HG03378 (cell line): ENCODE results near the gene C11orf24.

Experiments used
- ATAC-seq: cut with Tn5 transposase; IDR thresholded peaks from one replicate; pipeline ENCODE4 v1.9.1; 2021; ENCODE audit warnings: mild to moderate bottlenecking, moderate library complexity; ENCODE audit not compliant: unreplicated experiment

Gene C11orf24

GRCh38 chr11:68273026-68273738, 1.4 kb upstream of the C11orf24 start:
- ATAC-seq, result no peak

GRCh38 chr11:68271023-68271780, 571 bp downstream of the C11orf24 start:
- ATAC-seq, result peak; percentile 30

GRCh38 chr11:68270196-68271022, 1.4 kb downstream of the C11orf24 start:
- ATAC-seq, result no peak

DNA sequence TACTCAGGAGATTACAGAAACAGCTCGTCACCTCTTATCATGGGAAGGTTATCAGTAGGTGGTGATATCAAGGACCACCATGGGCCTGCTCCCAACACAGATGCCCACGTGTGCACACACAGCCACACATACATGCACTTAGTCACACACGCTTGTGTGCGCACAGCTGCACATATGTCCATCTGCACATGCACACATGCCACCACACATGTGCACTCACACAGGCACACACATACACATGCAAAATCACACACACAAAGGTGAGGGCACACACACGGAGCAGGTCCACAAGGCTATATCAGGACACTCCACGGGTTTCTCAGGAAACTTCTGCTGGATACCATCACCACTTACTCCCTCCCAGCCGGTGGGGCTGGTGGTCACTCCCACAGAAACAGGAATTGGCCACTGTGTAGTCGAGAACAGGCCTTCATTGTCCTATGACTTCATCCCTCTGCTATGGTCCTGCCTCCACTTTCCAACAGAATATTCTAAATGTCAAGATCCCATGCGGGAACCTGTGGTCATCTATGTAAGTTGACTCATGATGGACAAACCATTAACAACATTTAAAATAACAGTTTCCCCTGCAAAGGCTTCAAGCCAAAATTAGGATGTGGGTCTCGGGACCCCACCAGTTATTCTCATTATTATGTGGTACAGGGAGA, 2.2 kb downstream of the C11orf24 start:
- no peak for ATAC-seq

GRCh38 chr11:68267881-68268240, 3.9 kb downstream of the C11orf24 start:
- no peak for ATAC-seq

DNA sequence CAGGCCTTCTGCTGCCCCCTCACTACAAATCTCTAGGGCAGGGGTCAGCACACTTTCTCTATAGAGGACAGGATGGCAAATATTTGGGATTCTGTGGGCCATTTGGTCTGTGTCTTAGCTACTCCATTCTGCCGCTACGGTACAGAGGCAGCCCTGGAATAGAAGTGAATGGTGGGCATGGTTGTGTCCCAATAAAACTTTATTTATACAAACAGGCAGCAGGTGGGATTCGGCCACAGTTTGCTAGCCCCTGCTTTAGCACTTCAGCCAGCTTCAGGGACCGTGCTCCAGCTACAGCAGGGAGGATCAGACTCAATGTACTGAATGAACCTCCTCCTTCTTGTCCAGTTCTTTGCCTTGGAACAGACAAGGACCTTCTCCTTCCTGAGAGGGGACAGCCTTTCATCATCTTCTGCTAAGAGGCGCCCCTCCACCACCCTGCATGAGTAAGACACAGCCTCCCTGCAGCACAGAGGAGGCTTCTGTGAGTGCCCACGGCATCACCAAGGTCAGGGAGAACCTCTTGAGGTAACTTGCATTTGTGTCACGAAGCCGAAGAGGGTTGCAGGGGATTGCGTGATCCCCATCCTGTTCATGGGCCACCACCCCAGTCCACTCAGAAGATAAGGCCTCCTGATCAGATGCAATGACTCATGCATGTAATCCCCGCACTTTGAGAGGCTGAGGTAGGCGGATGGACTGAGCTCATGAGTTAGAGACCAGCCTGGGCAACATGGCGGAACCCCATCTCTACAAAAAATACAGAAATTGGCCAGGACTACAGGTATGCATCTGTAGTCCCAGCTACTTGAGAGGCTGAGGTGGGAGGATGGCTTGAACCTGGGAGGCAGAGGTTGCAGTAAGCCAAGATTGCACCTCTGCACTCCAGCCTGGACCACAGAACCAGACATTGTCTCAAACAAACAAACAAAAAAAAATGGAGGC, 4.6 kb downstream of the C11orf24 start:
- ATAC-seq, result no peak

GRCh38 chr11:68266121-68266891, 5.5 kb downstream of the C11orf24 start:
- no peak for ATAC-seq

- no peak for ATAC-seq
These were observed 6.8 kb downstream of the C11orf24 start for GRCh38 chr11:68264741-68265540.

DNA sequence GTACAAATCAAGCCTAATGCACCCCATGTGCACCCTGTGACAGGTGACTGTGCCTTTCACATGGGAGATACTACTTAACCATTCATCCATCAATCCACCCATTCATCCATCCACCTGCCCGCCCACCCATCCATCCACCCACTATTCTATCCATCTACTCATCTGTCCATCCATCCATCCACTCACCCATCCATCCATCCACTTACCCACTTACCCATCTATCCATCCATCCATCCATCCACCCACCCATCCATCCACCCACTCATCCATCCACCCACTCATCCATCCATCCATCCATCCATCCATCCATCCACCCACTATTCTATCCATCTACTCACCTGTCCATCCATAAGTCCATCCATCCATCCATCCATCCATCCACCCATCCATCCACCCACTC, 7.5 kb downstream of the C11orf24 start:
- no peak for ATAC-seq

- ATAC-seq, result no peak
These were observed 8.2 kb downstream of the C11orf24 start for GRCh38 chr11:68263444-68264035.

- no peak for ATAC-seq
These were observed 9.3 kb downstream of the C11orf24 start for GRCh38 chr11:68262544-68262827.

- ATAC-seq, result no peak
These were observed 9.8 kb downstream of the C11orf24 start for GRCh38 chr11:68261749-68262543.

DNA sequence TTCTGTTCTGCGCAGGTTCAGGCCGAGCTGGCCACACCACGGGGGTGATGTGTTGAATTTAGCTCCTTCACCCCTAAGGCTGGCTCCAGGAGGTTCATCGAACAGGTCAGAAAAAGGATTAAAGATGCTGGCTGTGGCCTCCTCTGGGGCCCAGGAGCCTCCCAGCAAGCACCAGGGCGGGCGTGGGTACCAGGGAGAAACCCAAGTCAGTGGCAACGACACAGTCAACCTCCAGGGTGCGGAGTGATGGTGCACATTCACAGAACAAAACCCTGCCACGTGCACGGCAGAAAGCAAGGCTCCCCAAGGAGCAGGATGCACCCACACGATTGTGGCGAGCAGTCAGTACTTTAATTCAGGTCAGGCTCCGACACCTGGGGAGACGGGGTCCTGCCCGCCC, 10.8 kb downstream of the C11orf24 start:
- no peak for ATAC-seq

GRCh38 chr11:68260484-68260883, 11.3 kb downstream of the C11orf24 start:
- ATAC-seq, result no peak

- no peak for ATAC-seq
These were observed 12.4 kb downstream of the C11orf24 start for GRCh38 chr11:68259122-68259959.

DNA sequence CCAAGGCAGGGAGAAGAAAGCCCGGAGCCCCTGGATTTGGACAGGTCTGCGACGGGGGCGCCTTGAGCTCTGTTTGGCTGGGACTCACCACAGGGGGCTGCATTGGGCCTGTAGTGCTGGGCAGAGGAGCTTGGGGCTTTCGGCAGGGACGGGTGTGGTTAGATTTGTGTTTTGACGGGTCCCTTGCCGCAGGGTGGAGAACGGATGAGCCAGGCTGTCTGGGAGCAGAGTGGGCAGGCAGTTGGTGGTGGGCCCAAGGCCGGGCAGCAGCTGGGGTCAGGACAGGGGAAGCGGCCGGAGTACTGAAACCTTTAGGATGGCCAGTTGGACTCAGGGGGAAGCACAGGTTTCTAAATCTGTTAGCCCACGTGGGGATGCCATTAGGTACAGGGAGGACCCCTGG, 13.4 kb downstream of the C11orf24 start:
- no peak for ATAC-seq
